Liver (tissue), 3 donors: ENCODE measurements around the gene AMOTL1.

Experiments
- GABPA ChIP-seq, 2 donors: IDR thresholded peaks in 1 of 2; conservative IDR thresholded peaks in 1 of 2; 2 replicates each; pipeline ENCODE4 v1.6.1; 2016; ENCODE audit warnings: antibody characterized with exemption in 2 of 2, mild to moderate bottlenecking in 1 of 2, moderate library complexity in 1 of 2
- JUND ChIP-seq, 2 donors: IDR thresholded peaks; 2 replicates each; pipeline ENCODE4 v1.6.1; 2016; ENCODE audit warnings: antibody characterized with exemption in 2 of 2
- RAD21 ChIP-seq, 2 donors: IDR thresholded peaks; 2 replicates each; pipeline ENCODE4 v1.6.1; 2016; ENCODE audit warnings: antibody characterized with exemption in 2 of 2, mild to moderate bottlenecking in 2 of 2
- RXRA ChIP-seq, 2 donors: IDR thresholded peaks; 2 replicates each; pipeline ENCODE4 v1.6.1; 2017 to 2018; ENCODE audit warnings: antibody characterized with exemption in 2 of 2, mild to moderate bottlenecking in 1 of 2
- TAF1 ChIP-seq: conservative IDR thresholded peaks from 2 replicates; pipeline ENCODE4 v1.6.1; 2016; ENCODE audit warnings: antibody characterized with exemption, mild to moderate bottlenecking
- YY1 ChIP-seq: IDR thresholded peaks from 2 replicates; pipeline ENCODE4 v1.6.1; 2016; ENCODE audit warnings: antibody characterized with exemption, mild to moderate bottlenecking
- TF ChIP-seq, protein P1 (sequence below): fragments of 150-350 bp; IDR thresholded peaks from 2 replicates; pipeline ENCODE4 v1.5.1; 2017; ENCODE audit warnings: improper control_type of control experiment, low read depth, low read length; ENCODE audit not compliant: missing input control
- TF ChIP-seq, protein P2 (sequence below): IDR thresholded peaks from 2 replicates; pipeline ENCODE4 v1.6.1; 2016; ENCODE audit warnings: antibody characterized with exemption, mild to moderate bottlenecking
- TF ChIP-seq, protein P3 (sequence below): IDR thresholded peaks from 2 replicates; pipeline ENCODE4 v1.6.1; 2016; ENCODE audit warnings: antibody characterized with exemption
- donor health status: healthy.
- donor health status: healthy.

DNA sequence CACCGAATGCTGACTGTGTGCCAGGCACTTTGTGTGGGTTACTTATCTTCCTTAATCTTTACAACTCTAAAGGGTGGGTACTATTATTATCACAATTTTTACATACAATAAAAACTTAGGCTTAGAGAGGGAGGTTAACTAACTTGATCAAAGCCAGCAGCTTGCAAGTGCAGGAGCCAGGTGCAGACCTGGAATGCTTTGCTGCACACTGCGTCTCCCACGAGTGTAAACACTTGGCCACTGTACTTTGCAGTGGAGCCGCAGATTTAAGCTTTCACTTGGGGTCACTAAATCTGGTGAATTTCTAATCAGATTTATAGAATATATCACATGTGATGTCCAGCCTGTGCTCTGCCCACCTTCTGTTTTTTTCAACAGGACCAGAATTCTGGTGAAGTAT lies 36.7 kb downstream of the AMOTL1 start:
- TF ChIP-seq, protein P1, sequence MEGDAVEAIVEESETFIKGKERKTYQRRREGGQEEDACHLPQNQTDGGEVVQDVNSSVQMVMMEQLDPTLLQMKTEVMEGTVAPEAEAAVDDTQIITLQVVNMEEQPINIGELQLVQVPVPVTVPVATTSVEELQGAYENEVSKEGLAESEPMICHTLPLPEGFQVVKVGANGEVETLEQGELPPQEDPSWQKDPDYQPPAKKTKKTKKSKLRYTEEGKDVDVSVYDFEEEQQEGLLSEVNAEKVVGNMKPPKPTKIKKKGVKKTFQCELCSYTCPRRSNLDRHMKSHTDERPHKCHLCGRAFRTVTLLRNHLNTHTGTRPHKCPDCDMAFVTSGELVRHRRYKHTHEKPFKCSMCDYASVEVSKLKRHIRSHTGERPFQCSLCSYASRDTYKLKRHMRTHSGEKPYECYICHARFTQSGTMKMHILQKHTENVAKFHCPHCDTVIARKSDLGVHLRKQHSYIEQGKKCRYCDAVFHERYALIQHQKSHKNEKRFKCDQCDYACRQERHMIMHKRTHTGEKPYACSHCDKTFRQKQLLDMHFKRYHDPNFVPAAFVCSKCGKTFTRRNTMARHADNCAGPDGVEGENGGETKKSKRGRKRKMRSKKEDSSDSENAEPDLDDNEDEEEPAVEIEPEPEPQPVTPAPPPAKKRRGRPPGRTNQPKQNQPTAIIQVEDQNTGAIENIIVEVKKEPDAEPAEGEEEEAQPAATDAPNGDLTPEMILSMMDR, result no peak
- TF ChIP-seq, protein P2, sequence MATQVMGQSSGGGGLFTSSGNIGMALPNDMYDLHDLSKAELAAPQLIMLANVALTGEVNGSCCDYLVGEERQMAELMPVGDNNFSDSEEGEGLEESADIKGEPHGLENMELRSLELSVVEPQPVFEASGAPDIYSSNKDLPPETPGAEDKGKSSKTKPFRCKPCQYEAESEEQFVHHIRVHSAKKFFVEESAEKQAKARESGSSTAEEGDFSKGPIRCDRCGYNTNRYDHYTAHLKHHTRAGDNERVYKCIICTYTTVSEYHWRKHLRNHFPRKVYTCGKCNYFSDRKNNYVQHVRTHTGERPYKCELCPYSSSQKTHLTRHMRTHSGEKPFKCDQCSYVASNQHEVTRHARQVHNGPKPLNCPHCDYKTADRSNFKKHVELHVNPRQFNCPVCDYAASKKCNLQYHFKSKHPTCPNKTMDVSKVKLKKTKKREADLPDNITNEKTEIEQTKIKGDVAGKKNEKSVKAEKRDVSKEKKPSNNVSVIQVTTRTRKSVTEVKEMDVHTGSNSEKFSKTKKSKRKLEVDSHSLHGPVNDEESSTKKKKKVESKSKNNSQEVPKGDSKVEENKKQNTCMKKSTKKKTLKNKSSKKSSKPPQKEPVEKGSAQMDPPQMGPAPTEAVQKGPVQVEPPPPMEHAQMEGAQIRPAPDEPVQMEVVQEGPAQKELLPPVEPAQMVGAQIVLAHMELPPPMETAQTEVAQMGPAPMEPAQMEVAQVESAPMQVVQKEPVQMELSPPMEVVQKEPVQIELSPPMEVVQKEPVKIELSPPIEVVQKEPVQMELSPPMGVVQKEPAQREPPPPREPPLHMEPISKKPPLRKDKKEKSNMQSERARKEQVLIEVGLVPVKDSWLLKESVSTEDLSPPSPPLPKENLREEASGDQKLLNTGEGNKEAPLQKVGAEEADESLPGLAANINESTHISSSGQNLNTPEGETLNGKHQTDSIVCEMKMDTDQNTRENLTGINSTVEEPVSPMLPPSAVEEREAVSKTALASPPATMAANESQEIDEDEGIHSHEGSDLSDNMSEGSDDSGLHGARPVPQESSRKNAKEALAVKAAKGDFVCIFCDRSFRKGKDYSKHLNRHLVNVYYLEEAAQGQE, result no peak
- no peak for TF ChIP-seq RAD21 (IDR thresholded peaks at IDR 0.05)
- no peak for TF ChIP-seq TAF1
- no peak for TF ChIP-seq RXRA (IDR thresholded peaks at IDR 0.05)
- TF ChIP-seq, protein P3, sequence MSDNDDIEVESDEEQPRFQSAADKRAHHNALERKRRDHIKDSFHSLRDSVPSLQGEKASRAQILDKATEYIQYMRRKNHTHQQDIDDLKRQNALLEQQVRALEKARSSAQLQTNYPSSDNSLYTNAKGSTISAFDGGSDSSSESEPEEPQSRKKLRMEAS, result no peak
- TF ChIP-seq YY1, result no peak
- TF ChIP-seq JUND (IDR thresholded peaks at IDR 0.05), result no peak
- no peak for TF ChIP-seq GABPA (IDR thresholded peaks at IDR 0.05 in 1 of 2, conservative IDR thresholded peaks at IDR 0.05 in 1 of 2)
